ENCODE results near the gene SMC4. TPM values are rescaled to one million over a fixed set of nuclear protein-coding genes. Genes with fewer than 3 reads are reported as not detected.
"Not testable (repeated sequence)": the region's sequence is repeated elsewhere in the genome, so short reads cannot be mapped to it uniquely, and the experiment has no call there.

SMC4 gene
- 112 TPM for polyA plus RNA-seq (2013, experiment 1 of 2)
- 128 TPM for polyA plus RNA-seq (2013, experiment 2 of 2)

DNA sequence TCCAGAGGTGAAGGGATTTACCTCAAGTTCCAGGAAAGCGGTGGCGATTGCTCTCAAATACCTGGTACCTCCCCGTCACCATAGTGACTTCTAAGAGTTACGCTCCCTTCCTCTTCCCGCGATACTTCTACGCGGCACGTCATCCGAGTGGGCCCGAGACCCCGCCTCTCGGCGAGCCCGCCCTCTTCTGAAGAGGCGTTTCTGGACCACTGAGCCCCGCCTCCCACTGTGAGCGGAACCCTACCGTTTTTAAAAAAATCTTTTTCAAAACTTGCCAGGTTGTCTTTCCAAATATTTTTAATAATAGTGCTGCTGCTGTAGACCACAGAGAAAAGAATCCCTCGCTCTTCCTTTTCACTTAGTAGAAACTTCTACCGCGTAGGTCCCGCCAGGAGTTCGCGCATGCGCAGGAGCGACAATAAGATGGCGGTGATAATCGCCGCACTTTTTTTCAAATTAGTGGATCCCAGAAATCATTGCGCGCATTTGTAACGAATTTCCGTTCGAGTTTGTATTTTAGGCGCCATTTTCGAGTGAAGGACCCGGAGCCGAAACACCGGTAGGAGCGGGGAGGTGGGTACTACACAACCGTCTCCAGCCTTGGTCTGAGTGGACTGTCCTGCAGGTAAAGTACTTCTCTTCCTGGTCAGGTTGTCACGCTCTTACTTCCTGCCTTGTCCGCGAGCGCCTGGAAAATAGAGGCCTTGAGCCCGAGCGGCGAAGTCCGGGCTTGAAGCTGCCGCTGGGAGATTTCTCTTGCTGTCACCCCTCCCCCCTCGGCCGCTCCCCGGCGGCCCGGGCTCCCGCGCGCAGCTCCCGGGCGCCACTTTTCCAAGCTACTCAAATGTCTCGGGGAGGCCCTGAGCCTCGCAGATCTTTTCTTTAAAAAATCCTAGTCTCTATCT, at the start of gene SMC4, which contains the start of gene IFT80:
Gene SMC4, plus strand, starts transcription at position 526 of the 905 bp plus-strand sequence. CDS start 1,177 bp downstream, outside the sequence.
Gene IFT80, minus strand, starts transcription at position 101 of the 905 bp plus-strand sequence. CDS start 14,625 bp downstream, outside the sequence.
- peak within 1 kb of the TSS; percentile 92 for H3K27ac ChIP-seq (ENCODE audit: low read depth, low read length, severe bottlenecking)
- H3K36me3 ChIP-seq (ENCODE audit: control insufficient read depth, insufficient read depth, low read length): peaks cover 9% of the 10 kb centered on the region
- WGBS, 2 experiments (ENCODE audit: insufficient coverage in 2 of 2): 0% methylated on average over 38 to 61 of the region's 63 CpGs
- peak within 1 kb of the TSS; percentile 98 for H3K4me3 ChIP-seq (ENCODE audit: extremely low read depth, insufficient read depth, low read length, poor library complexity, severe bottlenecking)
- no peaks in the 10 kb centered on the region for H3K4me1 ChIP-seq (ENCODE audit: control insufficient read depth, insufficient read depth, low read length, poor library complexity, severe bottlenecking)
- no peaks in the 10 kb centered on the region for H3K9me3 ChIP-seq (ENCODE audit: control insufficient read depth, low read length)

DNA sequence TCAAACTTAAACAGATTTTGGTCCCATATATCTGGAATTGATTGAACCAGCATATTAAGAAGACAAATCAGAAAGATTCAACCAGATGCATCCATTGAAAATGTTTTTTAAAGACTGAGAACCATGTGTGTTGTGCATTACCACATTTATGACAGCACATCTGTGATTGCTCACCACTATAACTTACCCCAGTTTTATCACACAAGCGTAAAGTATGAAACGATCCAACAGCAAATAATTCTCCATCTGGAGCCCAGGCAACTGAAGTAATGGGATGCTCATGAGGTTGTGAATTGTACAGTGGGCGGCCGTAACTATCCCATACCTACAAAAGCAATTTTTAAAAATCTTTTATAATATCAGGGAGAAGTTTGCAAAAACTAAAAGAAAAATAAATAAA, 43.6 kb upstream of the SMC4 start:
- no peaks in the 10 kb centered on the region for H3K4me1 ChIP-seq (ENCODE audit: control insufficient read depth, insufficient read depth, low read length, poor library complexity, severe bottlenecking)
- no peak overlapping the region for H3K27ac ChIP-seq (ENCODE audit: low read depth, low read length, severe bottlenecking)
- no peaks in the 10 kb centered on the region for H3K9me3 ChIP-seq (ENCODE audit: control insufficient read depth, low read length)
- peaks cover 16% of the 10 kb centered on the region for H3K36me3 ChIP-seq (ENCODE audit: control insufficient read depth, insufficient read depth, low read length)
- WGBS, 2 experiments (ENCODE audit: insufficient coverage in 2 of 2): no CpG with 5 or more reads among the region's 4 CpGs
- no peak overlapping the region for H3K4me3 ChIP-seq (ENCODE audit: extremely low read depth, insufficient read depth, low read length, poor library complexity, severe bottlenecking)

DNA sequence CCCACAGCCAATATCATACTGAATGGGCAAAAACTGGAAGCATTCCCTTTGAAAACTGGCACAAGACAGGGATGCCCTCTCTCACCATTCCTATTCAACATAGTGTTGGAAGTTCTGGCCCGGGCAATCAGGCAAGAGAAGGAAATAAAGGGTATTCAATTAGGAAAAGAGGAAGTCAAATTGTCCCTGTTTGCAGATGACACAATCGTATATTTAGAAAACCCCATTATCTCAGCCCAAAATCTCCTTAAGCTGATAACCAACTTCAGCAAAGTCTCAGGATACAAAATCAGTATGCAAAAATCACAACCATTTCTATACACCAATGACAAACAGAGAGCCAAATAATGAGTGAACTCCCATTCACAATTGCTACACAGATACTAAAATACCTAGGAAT, 36.6 kb upstream of the SMC4 start:
- H3K27ac ChIP-seq (ENCODE audit: low read depth, low read length, severe bottlenecking); H3K4me1 ChIP-seq (ENCODE audit: control insufficient read depth, insufficient read depth, low read length, poor library complexity, severe bottlenecking); H3K36me3 ChIP-seq (ENCODE audit: control insufficient read depth, insufficient read depth, low read length); H3K4me3 ChIP-seq (ENCODE audit: extremely low read depth, insufficient read depth, low read length, poor library complexity, severe bottlenecking); H3K9me3 ChIP-seq (ENCODE audit: control insufficient read depth, low read length): not testable (repeated sequence)
- WGBS, 2 experiments (ENCODE audit: insufficient coverage in 2 of 2): 83% methylated on average over 1 of the region's 2 CpGs; no CpG with 5 or more reads in 1 of the 2 experiments

DNA sequence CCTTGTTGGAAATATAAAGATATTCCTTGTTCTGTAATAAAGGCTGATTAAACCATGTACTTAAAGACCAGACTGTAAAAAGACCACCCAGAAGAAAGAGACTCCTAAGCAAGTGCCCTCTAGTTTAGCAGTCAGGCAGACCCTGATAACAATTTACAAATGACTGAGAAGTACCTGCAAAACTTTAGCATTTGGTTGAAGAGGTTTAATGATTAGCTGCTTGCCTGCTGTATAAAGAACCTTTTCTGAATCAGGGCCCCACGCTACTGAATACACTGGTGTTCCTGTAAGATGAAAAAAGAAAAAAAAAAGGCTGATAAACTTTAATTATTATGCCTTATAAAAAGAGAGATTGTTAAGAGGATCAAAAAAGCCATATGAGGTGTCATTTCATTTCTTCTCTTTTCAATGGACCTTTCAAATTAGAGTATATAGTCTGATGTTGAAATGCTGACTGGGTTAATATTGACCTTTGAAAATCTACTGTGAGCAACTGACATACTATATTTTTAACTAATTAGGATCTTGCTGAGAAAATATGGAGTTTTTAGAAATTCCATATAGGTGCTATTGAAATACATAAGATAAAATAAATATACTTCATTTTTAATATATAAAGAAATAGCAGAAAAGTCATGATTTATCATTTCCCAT, 33.5 kb upstream of the SMC4 start:
- no peak overlapping the region for H3K4me3 ChIP-seq (ENCODE audit: extremely low read depth, insufficient read depth, low read length, poor library complexity, severe bottlenecking)
- WGBS, 2 experiments (ENCODE audit: insufficient coverage in 2 of 2): no CpG with 5 or more reads among the region's 1 CpG

DNA sequence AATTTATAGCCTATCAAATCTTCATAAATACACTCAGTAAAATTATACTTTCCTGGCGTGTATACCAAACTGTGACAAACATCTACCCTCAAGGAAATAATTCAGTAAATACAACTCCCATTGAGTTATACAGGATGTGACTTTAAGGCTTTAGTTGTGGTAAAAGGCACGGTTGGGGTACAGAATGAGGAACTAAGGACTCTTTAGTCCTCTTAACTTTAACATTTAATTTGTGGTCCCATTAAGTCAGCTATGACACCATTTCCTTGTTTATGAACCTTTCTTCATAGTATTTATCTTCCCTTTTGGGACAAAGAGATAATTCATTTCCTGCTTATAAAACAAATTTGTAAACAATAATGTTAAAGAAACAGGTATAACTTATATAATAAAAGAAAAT, 30.6 kb upstream of the SMC4 start:
- H3K36me3 ChIP-seq (ENCODE audit: control insufficient read depth, insufficient read depth, low read length): peaks cover 8% of the 10 kb centered on the region
- no peaks in the 10 kb centered on the region for H3K9me3 ChIP-seq (ENCODE audit: control insufficient read depth, low read length)
- H3K27ac ChIP-seq (ENCODE audit: low read depth, low read length, severe bottlenecking): no peak overlapping the region
- no peaks in the 10 kb centered on the region for H3K4me1 ChIP-seq (ENCODE audit: control insufficient read depth, insufficient read depth, low read length, poor library complexity, severe bottlenecking)
- WGBS, 2 experiments (ENCODE audit: insufficient coverage in 2 of 2): no CpG with 5 or more reads among the region's 2 CpGs
- no peak overlapping the region for H3K4me3 ChIP-seq (ENCODE audit: extremely low read depth, insufficient read depth, low read length, poor library complexity, severe bottlenecking)

More for the DNA sequence above, 33.5 kb upstream of the SMC4 start:
- Histone ChIP-seq H3K36me3 (ENCODE audit: control insufficient read depth, insufficient read depth, low read length) (peaks cover 4% of the 10 kb centered on the region), H3K4me1 (ENCODE audit: control insufficient read depth, insufficient read depth, low read length, poor library complexity, severe bottlenecking) (no peaks in the 10 kb centered on the region), H3K27ac (ENCODE audit: low read depth, low read length, severe bottlenecking) (no peak overlapping the region), H3K9me3 (ENCODE audit: control insufficient read depth, low read length) (no peaks in the 10 kb centered on the region)

DNA sequence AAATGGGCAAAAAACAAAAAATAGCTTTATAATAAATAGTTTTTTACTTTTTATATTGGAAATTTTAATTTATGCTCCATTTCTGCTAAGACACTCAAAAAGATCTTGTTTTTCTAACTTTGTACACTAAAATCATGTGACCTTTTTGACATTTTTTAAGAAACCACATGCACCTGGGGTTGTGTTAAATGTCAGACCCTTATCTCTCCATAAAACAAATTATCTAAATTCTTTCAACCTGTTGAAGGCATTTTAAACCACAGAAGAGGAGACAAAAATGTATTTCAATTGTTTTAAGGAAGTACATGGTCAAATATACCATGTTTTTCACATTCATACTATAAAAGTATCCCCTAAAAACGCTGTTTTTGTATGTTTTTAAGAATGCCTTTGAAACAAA, 29.7 kb upstream of the SMC4 start:
- peaks cover 15% of the 10 kb centered on the region for H3K36me3 ChIP-seq (ENCODE audit: control insufficient read depth, insufficient read depth, low read length)
- no CpG with 5 or more reads among the region's 1 CpG for WGBS, 2 experiments (ENCODE audit: insufficient coverage in 2 of 2)
- H3K27ac ChIP-seq (ENCODE audit: low read depth, low read length, severe bottlenecking): no peak overlapping the region

DNA sequence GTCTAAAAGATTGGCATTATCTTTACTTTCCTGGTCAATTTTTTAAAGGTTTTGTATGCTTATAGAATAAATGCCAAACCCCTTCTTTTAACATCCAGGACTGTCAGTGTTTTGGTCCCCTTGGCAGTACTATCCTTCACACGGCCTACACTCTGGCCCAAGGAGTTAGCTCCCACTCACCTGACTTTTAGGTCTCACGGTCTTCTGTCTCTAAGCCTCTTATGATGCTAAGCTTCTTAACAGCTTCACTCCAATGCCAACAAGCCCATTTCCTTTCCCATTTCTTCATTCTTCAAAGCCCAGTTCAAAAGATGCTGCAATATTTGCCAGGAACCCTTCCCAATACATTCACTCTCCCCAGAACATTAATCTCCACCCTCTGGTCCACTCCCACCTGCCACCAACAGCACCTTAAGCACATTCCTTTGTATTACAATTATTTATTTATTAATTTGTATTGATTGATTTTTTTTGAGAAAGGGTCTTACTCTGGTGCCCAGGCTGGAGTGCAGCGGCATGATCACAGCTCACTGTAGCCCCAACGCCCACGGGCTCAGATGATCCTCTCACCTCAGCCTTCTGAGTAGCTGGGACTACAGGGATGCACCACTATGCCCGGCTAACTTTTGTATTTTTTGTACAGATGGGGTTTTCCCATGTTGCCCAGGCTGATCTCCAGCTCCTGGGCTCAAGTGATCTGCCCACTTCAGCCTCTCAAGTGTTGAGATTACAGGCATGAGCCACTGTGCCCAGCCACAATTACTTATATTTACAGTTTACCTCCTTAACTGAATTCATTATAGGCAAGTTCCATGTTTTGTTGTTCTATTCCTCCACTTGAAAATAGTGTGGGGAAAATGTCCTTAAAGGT, 28.2 kb upstream of the SMC4 start:
- WGBS, 2 experiments (ENCODE audit: insufficient coverage in 2 of 2): 92 to 98% methylated on average over 6 of the region's 6 CpGs
- Histone ChIP-seq H3K36me3 (ENCODE audit: control insufficient read depth, insufficient read depth, low read length) (peaks cover 12% of the 10 kb centered on the region), H3K4me1 (ENCODE audit: control insufficient read depth, insufficient read depth, low read length, poor library complexity, severe bottlenecking) (no peaks in the 10 kb centered on the region), H3K9me3 (ENCODE audit: control insufficient read depth, low read length) (no peaks in the 10 kb centered on the region), H3K4me3 (ENCODE audit: extremely low read depth, insufficient read depth, low read length, poor library complexity, severe bottlenecking) (no peak overlapping the region), H3K27ac (ENCODE audit: low read depth, low read length, severe bottlenecking) (no peak overlapping the region)

More for the DNA sequence above, 29.7 kb upstream of the SMC4 start:
- H3K4me3 ChIP-seq (ENCODE audit: extremely low read depth, insufficient read depth, low read length, poor library complexity, severe bottlenecking): no peak overlapping the region
- no peaks in the 10 kb centered on the region for H3K4me1 ChIP-seq (ENCODE audit: control insufficient read depth, insufficient read depth, low read length, poor library complexity, severe bottlenecking)
- H3K9me3 ChIP-seq (ENCODE audit: control insufficient read depth, low read length): no peaks in the 10 kb centered on the region

DNA sequence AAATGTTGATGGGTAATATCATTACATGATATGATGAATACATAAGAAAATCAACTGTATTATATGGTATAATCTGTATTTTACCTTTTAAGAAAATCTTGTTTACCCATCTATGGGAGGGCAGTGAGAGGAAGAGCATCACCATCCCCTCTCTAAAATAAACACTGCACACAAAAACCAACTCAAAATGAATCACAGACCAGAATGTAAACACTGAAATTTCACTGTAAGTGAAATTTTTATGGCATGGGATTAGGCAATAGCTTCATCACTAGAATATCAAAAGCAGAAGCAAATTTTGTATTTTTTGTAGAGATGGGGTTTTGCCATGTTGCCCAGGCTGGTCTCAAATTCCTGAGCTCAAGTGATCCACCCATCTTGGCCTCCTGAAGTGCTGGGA, 26.7 kb upstream of the SMC4 start:
- Histone ChIP-seq H3K9me3 (ENCODE audit: control insufficient read depth, low read length) (no peaks in the 10 kb centered on the region), H3K4me3 (ENCODE audit: extremely low read depth, insufficient read depth, low read length, poor library complexity, severe bottlenecking) (no peak overlapping the region), H3K27ac (ENCODE audit: low read depth, low read length, severe bottlenecking) (no peak overlapping the region), H3K36me3 (ENCODE audit: control insufficient read depth, insufficient read depth, low read length) (peaks cover 16% of the 10 kb centered on the region), H3K4me1 (ENCODE audit: control insufficient read depth, insufficient read depth, low read length, poor library complexity, severe bottlenecking) (no peaks in the 10 kb centered on the region)

DNA sequence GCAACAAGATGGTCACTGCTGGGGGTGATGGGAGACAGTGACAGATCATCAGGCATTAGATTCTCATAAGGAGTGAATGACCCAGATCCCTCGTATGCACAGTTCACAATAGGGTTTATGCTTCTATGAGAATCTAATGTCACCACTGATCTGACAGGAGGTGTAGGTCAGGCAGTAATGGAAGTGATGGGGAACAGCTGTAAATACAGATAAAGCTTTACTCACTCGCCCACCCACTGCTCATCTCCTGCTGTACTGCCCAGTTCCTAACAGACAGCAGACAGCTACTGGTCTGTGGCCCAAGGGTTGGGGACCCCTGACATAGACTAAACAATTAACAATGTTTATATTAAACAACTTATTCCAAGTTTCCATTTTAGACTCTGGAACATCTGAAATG, 25.8 kb upstream of the SMC4 start:
- Histone ChIP-seq H3K4me3 (ENCODE audit: extremely low read depth, insufficient read depth, low read length, poor library complexity, severe bottlenecking) (no peak overlapping the region), H3K4me1 (ENCODE audit: control insufficient read depth, insufficient read depth, low read length, poor library complexity, severe bottlenecking) (no peaks in the 10 kb centered on the region), H3K27ac (ENCODE audit: low read depth, low read length, severe bottlenecking) (no peak overlapping the region), H3K9me3 (ENCODE audit: control insufficient read depth, low read length) (no peaks in the 10 kb centered on the region), H3K36me3 (ENCODE audit: control insufficient read depth, insufficient read depth, low read length) (peaks cover 16% of the 10 kb centered on the region)
- 100% methylated on average over 1 to 2 of the region's 2 CpGs for WGBS, 2 experiments (ENCODE audit: insufficient coverage in 2 of 2)

DNA sequence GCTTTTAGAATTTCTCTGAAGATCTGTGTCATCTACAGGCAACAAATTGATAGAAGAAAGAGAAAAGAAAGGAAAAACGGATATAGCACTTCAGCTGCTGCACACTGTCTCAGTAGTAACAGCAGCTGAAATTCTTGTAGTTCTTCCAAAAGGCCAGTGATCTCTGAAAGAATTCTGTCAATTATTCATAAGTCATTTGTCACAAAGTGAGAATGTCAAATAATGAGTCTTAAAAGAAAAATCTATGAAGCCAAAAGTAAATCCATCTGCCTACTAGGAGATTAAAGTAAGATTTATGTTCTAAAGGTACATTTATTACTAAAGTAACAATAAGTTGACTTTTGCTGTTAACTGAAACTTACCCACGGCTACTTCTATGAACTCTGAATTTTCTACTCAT, 25.0 kb upstream of the SMC4 start:
- Histone ChIP-seq H3K9me3 (ENCODE audit: control insufficient read depth, low read length) (no peaks in the 10 kb centered on the region), H3K4me3 (ENCODE audit: extremely low read depth, insufficient read depth, low read length, poor library complexity, severe bottlenecking) (no peak overlapping the region), H3K27ac (ENCODE audit: low read depth, low read length, severe bottlenecking) (no peak overlapping the region), H3K36me3 (ENCODE audit: control insufficient read depth, insufficient read depth, low read length) (peaks cover 16% of the 10 kb centered on the region), H3K4me1 (ENCODE audit: control insufficient read depth, insufficient read depth, low read length, poor library complexity, severe bottlenecking) (no peaks in the 10 kb centered on the region)
- 100% methylated on average over 1 of the region's 2 CpGs; no CpG with 5 or more reads in 1 of the 2 experiments for WGBS, 2 experiments (ENCODE audit: insufficient coverage in 2 of 2)

Data from mesodermal cell (in vitro differentiated cells).